ENCODE data around the gene MBOAT2.

MBOAT2 gene

GRCh38 chr2:8966123-8966908 is 37.2 kb downstream of the MBOAT2 start:
- no peak for TF ChIP-seq TAF1 (IDR thresholded peaks at IDR 0.05; ENCODE audit: borderline replicate concordance, low read depth, low read length)
- TF ChIP-seq POLR2AphosphoS5 (IDR thresholded peaks at IDR 0.05; ENCODE audit: low read depth, low read length) = no peak
- TF ChIP-seq POLR2A (IDR thresholded peaks at IDR 0.05; ENCODE audit: low read depth, low read length) = no peak
- no peak for FAIRE-seq
- no peak for DNase-seq (ENCODE audit: insufficient read length)

- DNase-seq (ENCODE audit: insufficient read length) (no peak), FAIRE-seq (no peak)
- TF ChIP-seq POLR2AphosphoS5 (IDR thresholded peaks at IDR 0.05; ENCODE audit: low read depth, low read length) = no peak
- TF ChIP-seq TAF1 (IDR thresholded peaks at IDR 0.05; ENCODE audit: borderline replicate concordance, low read depth, low read length) = no peak
Measured at GRCh38 chr2:8965216-8965969, 38.1 kb downstream of the MBOAT2 start.

GRCh38 chr2:8962890-8963289 is 40.6 kb downstream of the MBOAT2 start:
- FAIRE-seq (no peak), DNase-seq (ENCODE audit: insufficient read length) (no peak)
- TF ChIP-seq POLR2A (IDR thresholded peaks at IDR 0.05; ENCODE audit: low read depth, low read length) (no peak), POLR2AphosphoS5 (IDR thresholded peaks at IDR 0.05; ENCODE audit: low read depth, low read length) (no peak), TAF1 (IDR thresholded peaks at IDR 0.05; ENCODE audit: borderline replicate concordance, low read depth, low read length) (no peak)

DNA sequence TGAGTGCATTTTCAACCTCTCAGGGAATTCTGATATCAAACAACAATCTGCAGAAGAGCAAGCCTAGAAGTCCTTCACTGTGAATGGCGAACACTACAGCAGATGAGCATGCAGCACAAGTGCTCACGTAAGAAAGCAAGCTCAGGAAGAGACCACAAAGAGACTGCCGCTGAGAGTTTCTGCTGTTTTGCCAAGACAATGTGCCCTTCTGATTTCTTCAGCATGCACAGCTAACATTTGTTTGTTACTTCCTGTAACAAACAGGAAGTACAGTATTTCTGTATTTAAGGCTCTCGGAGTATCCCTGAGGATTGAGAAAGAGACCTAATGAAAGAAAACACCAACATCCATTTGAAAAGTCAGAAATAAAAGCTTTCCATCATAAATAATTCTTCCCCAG is 45.9 kb downstream of the MBOAT2 start:
- DNase-seq (ENCODE audit: insufficient read length) (no peak), FAIRE-seq (no peak)
- TF ChIP-seq POLR2A (IDR thresholded peaks at IDR 0.05; ENCODE audit: low read depth, low read length) (no peak), TAF1 (IDR thresholded peaks at IDR 0.05; ENCODE audit: borderline replicate concordance, low read depth, low read length) (no peak), POLR2AphosphoS5 (IDR thresholded peaks at IDR 0.05; ENCODE audit: low read depth, low read length) (no peak)

- no peak for DNase-seq (ENCODE audit: insufficient read length)
- TF ChIP-seq POLR2AphosphoS5 (IDR thresholded peaks at IDR 0.05; ENCODE audit: low read depth, low read length) (no peak), POLR2A (IDR thresholded peaks at IDR 0.05; ENCODE audit: low read depth, low read length) (no peak), TAF1 (IDR thresholded peaks at IDR 0.05; ENCODE audit: borderline replicate concordance, low read depth, low read length) (no peak)
- no peak for FAIRE-seq
Measured at GRCh38 chr2:8956774-8957173, 46.7 kb downstream of the MBOAT2 start.

DNA sequence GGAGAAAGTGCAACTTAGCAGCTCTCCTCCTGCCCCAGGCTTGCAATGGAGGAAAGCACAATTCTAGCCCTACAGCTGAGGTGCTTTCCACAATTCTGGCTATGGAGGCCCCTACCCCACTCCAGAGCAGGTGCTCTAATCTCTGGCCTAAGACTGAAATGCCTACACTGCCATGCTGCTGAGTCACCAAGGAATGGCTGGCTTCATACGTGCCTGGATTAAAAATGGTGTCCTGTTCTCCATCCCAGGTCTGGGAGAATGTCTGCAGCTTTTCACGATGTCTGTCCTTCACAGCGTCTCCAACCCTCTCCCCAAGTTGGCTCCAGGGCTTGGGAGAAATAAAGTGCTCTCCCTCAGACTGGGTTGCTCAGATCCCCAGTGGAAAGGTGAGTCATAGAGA is 48.5 kb downstream of the MBOAT2 start:
- DNase-seq (ENCODE audit: insufficient read length) (no peak), FAIRE-seq (no peak)
- no peak for TF ChIP-seq POLR2AphosphoS5 (IDR thresholded peaks at IDR 0.05; ENCODE audit: low read depth, low read length)
- TF ChIP-seq POLR2A (IDR thresholded peaks at IDR 0.05; ENCODE audit: low read depth, low read length) = no peak
- TF ChIP-seq TAF1 (IDR thresholded peaks at IDR 0.05; ENCODE audit: borderline replicate concordance, low read depth, low read length) = no peak

GRCh38 chr2:8953525-8953924 is 50.0 kb downstream of the MBOAT2 start:
- TF ChIP-seq TAF1 (IDR thresholded peaks at IDR 0.05; ENCODE audit: borderline replicate concordance, low read depth, low read length) = no peak
- TF ChIP-seq POLR2AphosphoS5 (IDR thresholded peaks at IDR 0.05; ENCODE audit: low read depth, low read length) = no peak
- no peak for TF ChIP-seq POLR2A (IDR thresholded peaks at IDR 0.05; ENCODE audit: low read depth, low read length)
- FAIRE-seq (no peak), DNase-seq (ENCODE audit: insufficient read length) (no peak)

DNA sequence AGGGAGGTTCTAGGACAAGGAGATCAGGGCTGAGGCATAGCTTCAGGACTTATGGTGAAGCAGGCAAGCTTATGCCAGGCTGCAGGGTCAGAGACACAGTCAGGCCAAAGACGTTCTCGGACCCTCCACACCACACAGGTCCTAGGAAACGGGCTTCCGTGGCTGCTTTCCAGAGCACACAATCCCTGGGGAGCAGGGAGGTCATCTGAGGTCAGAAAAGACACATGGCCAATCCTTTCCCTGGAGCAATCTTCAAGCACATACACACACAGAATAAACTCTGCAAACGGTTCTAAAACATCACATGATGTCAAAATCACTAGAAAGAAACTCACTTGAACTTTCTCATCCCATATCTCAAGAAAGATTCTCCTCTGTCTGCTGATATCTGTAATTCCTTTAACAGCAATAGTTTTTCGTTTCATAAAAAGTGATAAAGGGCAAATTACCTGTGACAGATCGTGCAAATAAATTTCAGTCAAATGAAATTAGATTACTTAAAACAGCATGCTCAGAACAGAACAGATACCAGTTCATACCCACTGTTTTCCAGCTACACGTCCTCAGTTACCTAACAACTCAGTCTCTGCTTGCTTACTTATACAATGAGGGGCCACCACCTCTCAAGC is 63.9 kb downstream of the MBOAT2 start:
- TF ChIP-seq POLR2A (IDR thresholded peaks at IDR 0.05; ENCODE audit: low read depth, low read length) (no peak), TAF1 (IDR thresholded peaks at IDR 0.05; ENCODE audit: borderline replicate concordance, low read depth, low read length) (no peak), POLR2AphosphoS5 (IDR thresholded peaks at IDR 0.05; ENCODE audit: low read depth, low read length) (no peak)
- no peak for FAIRE-seq
- no peak for DNase-seq (ENCODE audit: insufficient read length)

DNA sequence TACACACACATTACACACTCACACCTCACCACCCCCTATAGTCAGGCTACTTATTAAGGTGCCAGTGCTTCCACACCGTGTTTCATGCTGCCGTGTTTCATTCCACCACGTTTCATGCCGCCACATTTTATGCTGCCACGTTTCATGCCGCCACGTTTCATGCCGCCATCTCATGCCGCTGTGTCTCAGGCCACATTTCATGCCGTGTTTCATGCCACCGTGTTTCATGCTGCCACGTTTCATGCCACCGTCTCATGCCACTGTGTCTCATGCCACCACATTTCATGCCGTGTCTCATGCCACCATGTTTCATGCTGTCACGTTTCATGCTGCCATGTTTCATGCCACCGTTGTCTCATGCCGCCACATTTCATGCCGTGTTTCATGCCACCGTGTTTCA is 65.1 kb downstream of the MBOAT2 start:
- FAIRE-seq = no peak
- TF ChIP-seq POLR2A (IDR thresholded peaks at IDR 0.05; ENCODE audit: low read depth, low read length) (no peak), TAF1 (IDR thresholded peaks at IDR 0.05; ENCODE audit: borderline replicate concordance, low read depth, low read length) (no peak), POLR2AphosphoS5 (IDR thresholded peaks at IDR 0.05; ENCODE audit: low read depth, low read length) (no peak)
- DNase-seq (ENCODE audit: insufficient read length) = no peak

GRCh38 chr2:8935982-8936381 is 67.5 kb downstream of the MBOAT2 start:
- TF ChIP-seq POLR2A (IDR thresholded peaks at IDR 0.05; ENCODE audit: low read depth, low read length) (no peak), TAF1 (IDR thresholded peaks at IDR 0.05; ENCODE audit: borderline replicate concordance, low read depth, low read length) (no peak), POLR2AphosphoS5 (IDR thresholded peaks at IDR 0.05; ENCODE audit: low read depth, low read length) (no peak)
- DNase-seq (ENCODE audit: insufficient read length) = no peak

GRCh38 chr2:8934338-8934737 is 69.1 kb downstream of the MBOAT2 start:
- TF ChIP-seq POLR2AphosphoS5 (IDR thresholded peaks at IDR 0.05; ENCODE audit: low read depth, low read length) (no peak), TAF1 (IDR thresholded peaks at IDR 0.05; ENCODE audit: borderline replicate concordance, low read depth, low read length) (no peak), POLR2A (IDR thresholded peaks at IDR 0.05; ENCODE audit: low read depth, low read length) (no peak)
- FAIRE-seq (no peak), DNase-seq (ENCODE audit: insufficient read length) (no peak)

More at GRCh38 chr2:8935982-8936381, 67.5 kb downstream of the MBOAT2 start:
- no peak for FAIRE-seq
